Activated effector memory CD4-positive, alpha-beta T cell treated with Interleukin-2 at 50 U/mL for 16 hours (primary cell): ENCODE results near the gene ABCG4.
"Not testable (repeated sequence)": the region's sequence is repeated elsewhere in the genome, so short reads cannot be mapped to it uniquely, and the experiment has no call there.

Experiments used
- DNase-seq: peaks from one replicate; pipeline ENCODE4 v3.0.0-alpha.2; 2020

Gene ABCG4

DNA sequence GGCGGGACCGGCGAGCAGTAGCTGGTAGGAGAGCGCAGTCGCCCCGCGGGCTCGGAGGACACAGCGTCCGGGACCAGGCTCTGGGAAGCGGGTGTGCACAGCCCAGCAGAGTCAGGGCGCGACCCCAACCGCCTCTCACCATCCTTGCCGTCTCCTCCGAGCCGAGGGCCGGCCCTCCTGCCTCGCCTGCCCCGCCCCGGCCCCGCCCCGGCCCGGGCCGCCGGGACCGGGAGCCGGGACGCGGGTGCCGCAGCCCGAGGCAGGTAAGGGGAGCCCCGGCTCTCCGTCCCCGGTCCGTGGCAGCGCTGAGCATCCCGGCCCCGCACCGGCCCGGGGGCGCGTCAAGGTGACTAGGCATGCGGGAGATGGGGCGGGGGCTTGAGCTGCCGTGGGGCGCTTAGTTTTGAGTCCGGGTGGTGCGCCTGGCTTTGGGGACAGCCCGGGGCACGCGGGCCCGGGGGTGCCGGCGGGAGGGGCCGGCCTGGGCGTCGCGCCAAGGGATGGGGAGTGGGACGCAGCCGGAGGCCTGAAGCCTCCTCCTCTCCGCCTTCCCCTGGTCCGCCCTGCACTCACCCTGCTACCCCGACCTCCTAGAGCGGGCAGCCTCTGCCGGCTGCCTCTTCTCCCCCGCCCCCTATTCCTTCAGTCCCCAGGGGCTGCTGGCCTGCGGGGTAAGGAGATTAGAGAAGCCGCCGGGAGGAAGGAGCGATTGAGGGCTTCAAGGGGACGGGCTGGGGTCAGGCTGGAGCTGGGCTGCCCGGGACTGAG, at the start of gene ABCG4:
Gene ABCG4 (plus strand): TSS at position 35 of the 768 bp plus-strand sequence. CDS start 914 bp downstream, outside the sequence.
- DNase-seq = no peak

DNA sequence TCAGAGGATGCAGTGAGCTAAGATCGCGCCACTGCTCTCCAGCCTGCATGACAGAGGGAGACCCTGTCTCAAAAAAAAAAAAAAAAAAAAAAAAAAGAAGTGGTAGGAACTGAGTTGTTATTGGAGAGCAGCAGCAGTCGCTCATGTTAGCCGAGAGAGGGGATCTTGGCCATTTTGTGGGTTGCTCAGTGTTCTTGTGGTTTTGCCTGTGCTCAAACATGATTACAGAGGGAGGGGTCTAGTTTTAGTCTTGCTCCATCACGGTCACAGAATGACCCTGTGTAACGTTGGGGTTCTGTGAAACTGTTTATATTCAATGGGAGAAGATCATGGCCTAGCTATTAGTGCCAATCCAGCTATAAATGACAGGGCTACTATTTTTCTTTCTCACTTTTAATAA, 49.1 kb upstream of the ABCG4 start:
- no peak for DNase-seq

DNA sequence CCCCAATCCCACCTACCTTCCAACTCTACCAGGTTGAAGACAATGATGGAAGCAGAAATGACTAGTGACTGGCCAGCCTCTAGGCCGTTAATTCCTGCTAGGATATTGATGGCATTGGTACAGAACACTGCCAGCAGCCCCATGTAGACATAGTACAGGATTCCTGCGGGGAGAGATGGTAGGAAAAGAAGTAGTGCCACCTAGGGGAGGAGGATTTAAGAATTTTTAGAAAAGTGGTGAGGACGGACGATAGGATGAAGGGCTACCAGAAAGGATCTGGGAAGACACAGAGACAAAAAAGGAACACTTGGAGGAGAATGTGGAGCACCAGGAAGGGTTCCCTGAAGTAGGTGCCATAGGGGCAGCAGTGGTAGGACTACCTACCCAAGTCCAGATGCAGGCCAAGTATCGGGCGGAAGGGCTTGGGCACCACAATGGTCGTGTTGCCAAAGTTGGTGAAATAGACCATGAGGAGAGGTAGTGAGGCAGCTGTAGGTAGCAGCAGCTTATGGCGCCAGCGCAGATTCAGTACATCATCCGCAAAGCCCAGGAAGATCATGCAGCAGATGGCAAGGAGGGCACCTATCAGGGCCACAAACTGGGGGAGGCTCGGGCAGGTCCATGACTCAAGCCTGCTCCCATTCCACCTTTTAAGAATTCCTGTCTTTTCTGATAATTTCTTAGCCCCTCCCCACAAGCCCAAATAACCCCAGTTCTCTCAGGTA, 48.4 kb upstream of the ABCG4 start:
- no peak for DNase-seq

DNA sequence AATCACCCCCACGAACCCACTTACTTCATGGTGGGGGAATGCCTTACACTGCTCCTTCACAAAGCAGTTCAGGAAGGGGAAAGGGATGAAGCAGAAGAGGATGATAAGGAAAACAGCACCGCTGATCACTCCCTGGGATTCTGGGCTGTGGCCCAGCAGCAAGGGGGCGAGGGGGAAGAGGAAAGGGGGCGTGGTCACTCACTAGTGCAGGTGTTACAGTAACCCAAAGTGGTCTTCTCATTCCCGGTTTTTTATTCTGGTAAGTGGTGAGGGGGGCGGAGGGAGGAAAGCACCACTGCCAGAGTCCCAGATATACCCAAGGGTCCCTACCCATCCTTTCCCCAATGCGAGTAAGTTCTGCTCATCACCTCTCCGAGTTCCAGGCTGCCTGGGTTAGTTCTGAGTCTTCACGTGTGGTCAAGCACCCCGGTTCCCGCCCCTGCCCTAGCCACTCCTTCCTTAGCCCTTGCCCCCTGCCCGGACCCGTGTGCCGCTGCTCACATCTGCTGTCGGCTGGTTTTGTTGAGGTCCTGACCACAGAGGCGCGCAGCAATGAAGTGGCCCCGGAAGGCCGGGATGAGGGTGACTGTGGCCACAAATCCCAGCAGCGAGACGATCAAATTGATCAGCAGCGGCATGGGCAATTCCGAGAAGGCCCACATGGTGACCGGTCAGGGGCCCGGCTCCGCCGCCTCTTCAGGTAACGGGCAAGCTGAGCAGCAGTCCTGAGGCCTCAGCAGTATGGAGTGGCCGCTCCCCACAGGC, 47.7 kb upstream of the ABCG4 start:
- DNase-seq = no peak

DNA sequence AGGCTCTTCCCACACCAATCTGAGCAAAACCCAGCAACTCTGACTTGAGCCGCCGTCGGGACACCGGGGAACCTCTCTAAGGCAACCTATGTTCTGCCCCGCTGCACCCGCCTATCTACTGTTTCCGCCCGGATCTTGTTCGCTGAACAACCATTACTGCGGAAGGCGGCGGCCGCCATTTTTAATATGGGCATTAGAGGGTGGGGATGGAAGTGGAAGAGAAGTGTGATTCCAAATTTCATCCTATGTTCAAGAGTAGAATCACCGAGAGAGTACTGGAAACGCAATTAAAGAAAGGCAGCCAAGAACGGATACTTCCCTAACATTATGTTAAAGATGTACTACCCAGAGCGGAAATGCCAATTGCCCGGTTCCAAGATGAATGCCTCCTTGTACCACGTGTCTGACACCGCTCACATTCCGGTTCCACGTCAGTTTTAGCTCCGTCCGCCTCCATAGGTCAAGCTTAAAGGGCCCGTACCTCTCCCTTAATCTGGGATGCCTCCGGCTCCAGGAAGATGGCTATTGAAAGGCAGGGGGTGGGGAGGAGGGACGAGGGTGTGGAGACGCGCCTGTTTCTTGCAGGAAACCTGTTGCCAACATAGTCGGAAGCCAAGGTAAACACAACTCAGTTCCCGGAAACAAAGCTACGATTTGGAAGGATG, 47.0 kb upstream of the ABCG4 start, which contains the start of gene DPAGT1:
Gene DPAGT1 (minus strand): TSS at position 95 of the 665 bp plus-strand sequence. CDS start 198 bp downstream, outside the sequence.
- peak; percentile 75 for DNase-seq

DNA sequence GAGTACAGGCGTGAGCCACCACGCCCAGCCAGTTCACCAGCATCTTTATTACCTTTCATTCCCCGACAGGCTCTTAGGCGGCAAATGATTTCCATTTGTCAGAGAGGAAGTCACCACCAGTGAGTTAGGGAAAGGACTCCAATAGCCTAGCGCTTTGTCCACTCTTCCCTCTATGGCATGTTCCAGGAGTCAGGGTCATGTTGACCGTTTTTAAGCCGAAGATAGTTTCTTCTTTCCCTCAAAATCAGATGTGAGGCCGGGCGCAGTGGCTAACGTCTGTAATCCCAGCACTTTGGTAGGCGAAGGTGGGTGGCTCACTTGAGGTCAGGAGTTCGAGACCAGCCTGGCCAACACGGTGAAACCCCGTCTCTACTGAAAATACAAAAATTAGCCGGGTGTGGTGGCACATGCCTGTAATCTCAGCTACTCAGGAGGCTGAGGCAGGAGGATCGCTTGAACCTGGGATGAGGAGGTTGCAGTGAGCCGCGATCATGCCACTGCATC, 45.6 kb upstream of the ABCG4 start:
- not testable (repeated sequence) for DNase-seq

DNA sequence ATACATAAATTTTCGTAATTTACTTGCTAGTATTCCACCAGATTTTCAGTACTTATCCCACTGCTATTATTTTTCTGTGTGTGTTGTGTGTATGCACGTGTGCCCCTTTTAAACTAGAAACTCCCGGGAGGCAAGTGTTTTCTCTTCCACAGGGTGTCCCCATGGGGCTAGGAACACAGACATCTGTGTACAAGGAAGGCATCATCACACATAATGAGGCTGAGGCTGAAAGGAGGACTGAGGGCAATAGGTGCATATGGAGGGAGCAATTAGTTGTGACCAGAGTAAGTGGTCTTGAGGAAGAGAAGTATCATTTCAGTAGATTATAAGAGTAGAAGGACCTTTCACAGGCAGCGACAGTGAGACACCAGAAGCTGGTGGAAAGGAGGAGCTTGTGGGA, 45.1 kb upstream of the ABCG4 start:
- DNase-seq = no peak

DNA sequence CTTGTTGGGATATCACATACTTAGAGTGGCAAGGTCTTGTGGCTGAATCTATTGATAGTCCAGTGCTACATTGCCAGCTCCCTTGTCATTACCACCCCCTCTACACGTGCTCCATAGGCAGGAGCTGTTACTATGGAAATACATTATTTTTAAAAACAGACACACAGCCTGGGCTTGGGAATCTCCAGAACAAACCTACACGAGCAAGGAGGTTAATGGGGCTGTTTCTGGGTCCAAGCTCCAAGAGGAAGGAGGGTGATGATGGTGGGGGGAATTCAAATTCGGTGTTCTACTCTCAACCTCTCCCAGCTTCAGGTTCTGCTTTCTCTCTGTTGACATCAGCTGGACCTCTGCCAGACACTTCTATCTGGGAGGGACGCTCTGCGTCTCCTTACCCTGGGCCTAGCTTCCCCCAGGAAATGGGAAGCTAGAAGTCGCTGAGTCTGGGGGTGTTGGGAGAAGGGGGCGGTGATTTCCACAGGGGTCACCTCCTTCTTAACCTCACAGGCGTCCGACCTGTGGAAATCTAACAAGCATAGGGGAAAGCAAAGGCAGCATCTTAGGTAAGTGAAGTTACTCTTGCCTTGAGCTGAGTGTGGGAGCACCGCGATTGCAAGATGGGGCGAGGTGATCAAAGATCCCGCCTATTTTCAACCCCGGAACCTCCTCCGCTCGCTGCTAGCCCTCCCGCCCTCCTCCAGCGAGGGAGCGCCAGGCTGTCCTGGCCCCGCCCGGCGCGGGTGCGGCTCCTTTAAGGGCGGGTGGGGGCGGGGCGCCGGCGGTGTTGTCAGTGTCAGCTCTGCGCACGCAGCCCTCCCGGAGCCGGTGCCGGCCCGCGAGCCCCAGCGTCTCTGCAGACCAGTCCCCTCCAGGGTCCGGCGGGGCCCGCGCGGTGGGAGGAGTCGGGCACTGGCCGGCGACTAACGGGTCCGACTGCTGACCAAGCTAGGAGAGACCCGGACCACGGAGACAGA, 42.0 kb upstream of the ABCG4 start, which contains the start of gene C2CD2L:
Gene C2CD2L (plus strand): TSS at position 781 of the 974 bp plus-strand sequence. CDS start 398 bp downstream, outside the sequence.
- DNase-seq = peak; percentile 85

DNA sequence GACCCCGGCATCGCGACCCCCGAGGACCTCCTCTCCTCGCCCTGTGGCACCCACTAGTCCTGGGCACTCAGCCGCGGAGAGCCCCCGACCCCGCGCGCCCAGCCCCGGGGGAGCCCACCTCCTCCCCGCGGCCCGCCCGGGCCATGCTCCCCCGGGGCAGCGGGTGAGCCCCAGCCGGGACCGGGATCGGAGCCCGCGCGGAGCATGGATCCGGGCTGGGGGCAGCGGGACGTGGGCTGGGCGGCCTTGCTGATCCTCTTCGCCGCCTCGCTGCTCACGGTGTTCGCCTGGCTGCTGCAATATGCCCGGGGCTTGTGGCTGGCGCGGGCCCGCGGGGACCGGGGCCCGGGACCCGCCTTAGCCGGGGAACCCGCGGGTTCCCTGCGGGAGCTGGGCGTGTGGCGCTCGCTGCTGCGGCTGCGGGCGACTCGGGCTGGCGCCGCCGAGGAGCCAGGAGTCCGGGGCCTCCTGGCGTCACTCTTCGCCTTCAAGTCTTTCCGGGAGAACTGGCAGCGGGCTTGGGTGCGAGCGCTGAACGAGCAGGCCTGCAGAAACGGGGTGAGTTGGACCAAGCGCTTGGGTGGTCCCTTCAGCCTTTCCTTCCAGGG, 41.2 kb upstream of the ABCG4 start:
- DNase-seq = no peak

DNA sequence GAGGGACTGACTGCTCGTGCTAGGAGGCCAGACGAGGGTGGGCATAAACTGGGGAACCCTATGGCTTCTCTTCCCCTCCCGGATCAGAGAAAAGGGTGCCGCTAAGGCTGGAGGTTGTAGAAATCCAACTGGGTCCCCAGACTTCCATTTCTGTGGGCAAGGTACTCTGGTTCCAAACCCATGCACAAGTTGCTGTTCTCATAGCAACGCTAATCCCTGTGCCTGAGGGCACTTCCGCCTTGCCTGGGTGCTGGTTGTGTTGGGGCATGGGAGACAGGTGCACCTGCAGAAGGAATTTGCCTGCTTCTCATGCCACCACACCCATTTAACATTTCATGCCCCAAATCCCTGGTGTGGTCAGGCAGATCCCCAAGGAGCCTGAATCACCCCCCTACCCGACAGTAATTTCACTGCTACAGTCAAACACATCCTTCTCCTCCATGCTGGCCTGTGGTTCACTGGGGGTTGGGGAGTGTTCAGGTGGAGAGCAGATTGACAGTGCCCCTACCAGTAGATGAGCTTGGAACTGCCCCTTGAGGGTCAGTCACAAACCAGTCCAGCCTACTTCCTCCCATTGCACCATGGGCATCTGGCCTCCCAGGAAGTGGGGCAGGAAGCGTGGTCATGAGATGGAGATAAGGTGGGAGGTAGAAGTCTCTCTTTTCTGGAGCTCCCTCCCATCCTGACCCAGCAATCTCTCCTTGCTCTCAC, 40.6 kb upstream of the ABCG4 start:
- DNase-seq = no peak

DNA sequence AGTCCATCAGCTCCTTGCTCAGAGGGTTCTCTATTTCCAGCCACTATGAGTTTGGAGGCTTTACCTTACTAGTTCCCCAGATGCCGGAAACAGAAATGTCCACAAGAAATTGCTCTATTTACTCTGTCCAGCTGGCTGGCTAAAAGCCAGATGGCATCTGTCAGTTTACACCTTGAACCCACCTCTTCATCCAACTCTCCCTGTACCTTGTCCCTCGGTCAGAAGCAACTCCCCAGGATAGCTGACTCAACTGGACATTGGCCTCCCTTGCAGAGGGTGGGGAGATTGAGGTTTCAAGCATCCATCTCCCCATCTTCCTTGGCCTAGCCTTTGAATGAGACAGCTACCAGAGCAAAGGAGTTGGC, 40.0 kb upstream of the ABCG4 start:
- no peak for DNase-seq

DNA sequence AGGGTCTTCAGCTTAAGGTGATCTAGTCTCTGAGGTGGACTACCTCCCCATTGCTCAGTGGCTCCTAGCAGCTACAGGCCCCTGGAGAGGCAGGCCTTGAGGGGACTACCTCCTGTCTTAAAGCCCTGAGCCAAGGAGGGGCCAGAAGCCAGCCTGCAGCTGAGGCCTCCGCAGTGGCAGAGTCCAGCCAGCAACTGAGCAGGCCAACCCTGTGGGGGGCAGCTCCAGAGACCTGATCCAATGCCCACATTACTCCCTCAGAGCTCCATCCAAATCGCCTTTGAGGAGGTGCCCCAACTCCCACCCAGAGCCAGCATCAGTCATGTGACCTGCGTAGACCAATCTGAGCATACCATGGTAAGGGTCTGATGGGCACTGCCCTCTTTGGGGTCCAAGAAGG, 39.0 kb upstream of the ABCG4 start:
- DNase-seq = no peak

DNA sequence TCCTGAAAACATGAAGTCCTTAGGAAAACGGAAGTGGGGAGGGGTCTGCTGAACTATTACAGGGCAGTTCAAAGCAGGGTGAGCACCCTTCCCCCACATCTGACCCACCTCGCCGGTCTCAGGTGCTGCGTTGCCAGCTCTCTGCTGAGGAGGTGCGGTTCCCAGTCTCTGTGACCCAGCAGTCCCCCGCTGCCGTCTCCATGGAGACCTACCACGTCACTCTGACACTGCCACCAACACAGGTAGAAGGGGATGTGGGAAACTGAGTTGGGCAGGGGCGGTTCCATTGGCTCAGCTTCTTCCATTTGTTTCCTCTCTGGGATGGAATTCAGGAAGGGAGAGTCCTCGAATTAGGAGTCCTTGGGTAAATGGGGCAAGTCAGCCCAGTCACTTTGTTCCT, 38.4 kb upstream of the ABCG4 start:
- no peak for DNase-seq

DNA sequence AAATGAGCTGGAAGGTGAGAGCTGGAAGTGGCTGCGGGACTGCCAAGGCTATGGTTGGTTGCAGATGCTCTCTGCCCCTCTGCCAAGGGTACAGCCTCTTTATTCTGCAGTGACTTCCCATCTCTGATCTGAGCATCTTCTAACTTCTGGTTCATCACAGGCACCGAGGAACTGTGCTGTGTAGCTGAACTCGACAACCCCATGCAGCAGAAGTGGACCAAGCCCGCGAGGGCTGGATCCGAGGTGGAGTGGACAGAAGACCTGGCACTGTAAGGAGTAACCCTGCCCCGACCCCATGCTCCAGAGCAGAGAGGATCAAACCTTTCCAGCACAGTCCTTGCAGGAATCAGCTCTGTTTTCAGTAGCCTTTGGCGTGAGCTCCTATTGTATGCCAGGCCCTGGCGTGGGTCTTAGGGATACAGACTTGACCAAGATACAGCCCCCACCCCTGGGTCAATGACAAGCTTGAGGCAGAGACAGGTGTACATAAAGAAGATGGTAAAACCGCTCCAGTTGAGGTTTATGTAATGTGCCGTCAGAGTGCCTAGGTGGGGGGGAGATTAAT, 37.4 kb upstream of the ABCG4 start:
- no peak for DNase-seq

DNA sequence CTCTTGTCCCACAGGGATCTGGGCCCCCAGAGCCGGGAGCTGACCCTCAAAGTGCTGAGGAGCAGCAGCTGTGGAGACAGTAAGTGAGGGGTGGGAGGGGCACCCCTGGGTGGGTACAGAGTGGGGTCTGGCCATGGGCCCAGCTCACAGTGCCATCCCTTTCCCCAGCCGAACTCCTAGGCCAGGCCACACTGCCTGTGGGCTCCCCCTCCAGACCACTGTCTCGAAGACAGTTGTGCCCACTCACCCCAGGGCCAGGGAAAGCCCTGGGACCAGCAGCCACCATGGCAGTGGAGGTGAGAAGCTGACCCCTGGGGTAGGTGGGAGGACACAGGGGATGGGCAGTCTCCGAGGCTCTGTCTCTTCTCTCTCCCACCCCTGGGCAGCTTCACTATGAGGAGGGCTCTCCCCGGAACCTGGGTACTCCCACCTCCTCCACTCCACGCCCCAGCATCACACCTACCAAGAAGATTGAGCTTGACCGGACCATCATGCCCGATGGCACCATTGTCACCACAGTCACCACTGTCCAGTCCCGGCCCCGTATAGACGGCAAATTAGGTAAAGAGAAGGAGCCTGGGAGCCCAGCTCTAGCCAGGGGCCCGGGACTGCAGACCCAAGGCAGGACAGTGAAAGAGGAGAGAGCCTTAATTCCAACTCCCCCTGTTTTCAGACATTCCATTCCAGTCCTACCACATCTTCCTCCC, 36.4 kb upstream of the ABCG4 start:
- no peak for DNase-seq

DNA sequence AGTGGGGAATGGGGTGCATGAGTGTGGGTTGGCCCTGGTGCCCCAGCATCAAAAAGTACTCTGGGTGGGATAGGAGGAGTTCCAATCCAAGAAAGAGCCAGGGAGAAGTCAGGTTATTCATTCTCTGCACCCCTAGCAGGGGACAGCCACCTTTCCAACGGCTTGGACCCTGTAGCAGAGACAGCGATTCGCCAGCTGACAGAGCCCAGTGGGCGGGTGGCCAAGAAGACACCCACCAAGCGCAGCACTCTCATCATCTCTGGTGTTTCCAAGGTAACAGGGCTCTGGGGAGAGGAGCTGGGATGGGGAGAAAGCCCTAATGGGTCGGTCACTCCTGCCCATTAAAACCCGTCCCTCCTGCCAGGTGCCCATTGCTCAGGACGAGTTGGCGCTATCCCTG, 35.1 kb upstream of the ABCG4 start:
- no peak for DNase-seq

DNA sequence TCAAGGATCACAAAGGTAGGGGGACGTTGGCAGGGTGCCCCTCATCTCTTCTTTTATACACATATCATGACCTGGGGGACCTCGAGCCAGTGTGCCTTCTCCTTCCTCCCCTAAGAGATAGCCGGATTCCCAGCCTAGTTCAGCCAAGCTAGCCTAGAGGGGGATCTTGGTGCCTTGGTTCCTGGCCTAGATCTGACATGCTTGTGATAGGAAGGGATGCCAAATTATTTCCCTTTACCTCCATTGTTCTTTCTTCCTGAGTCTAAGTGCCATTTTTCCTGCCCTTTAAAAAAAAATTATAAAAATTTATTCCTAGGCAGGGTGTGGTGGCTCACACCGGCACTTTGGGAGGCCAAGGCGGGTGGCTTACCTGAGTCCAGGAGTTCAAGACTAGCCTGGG, 34.5 kb upstream of the ABCG4 start:
- no peak for DNase-seq

DNA sequence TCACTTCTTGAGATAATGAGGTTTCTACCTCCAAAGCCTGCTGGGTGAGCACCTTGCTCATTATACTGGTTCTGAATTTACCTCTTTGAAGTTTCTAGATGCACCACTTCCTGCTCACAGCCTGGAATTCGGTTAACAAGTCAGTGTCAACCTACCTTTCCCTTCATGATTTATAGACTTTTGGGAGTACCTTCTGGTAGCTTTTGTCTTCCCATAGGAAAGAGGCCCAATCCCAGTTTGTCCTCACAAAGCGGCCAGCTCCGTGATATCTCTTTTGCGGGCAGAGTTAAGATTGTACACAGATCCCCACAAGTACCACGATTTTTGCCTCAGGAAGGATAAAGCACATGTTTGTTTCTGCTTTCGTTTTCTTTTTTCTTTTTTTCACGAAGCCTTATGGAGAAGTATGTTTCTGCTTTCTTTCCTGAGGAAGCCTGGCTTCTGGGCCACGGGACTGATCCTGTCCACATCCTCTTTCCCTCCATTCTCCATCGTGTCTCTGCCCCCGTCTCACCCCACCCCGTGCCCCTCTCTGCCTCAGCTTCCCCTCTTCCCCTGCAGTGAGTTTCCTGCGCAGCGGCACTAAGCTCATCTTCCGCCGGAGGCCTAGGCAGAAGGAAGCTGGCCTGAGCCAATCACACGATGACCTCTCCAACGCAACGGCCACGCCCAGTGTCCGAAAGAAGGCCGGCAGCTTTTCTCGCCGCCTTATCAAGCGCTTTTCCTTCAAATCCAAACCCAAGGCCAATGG, 33.2 kb upstream of the ABCG4 start:
- no peak for DNase-seq

DNA sequence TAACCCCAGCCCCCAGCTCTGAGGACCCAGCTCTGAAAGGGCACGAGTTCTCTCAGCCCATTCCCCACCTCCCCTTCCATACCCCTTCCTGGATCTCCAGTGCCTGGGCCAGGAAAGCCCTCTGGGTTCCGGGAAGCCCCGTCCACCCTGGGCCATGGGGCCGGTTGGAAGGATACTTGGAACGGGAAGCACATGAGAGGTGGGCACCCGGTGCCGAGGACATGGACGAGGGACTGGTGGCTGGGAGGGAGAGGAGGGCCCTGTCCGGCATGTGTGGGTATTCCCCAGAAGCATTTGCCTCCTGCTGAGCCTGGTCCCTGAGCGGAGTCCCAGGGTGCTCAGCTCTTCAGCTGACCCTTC, 32.6 kb upstream of the ABCG4 start:
- no peak for DNase-seq
